Measurements from ENCODE around the gene TPH1.
"Not testable (repeated sequence)": the region's sequence is repeated elsewhere in the genome, so short reads cannot be mapped to it uniquely, and the experiment has no call there.

TPH1 gene

DNA sequence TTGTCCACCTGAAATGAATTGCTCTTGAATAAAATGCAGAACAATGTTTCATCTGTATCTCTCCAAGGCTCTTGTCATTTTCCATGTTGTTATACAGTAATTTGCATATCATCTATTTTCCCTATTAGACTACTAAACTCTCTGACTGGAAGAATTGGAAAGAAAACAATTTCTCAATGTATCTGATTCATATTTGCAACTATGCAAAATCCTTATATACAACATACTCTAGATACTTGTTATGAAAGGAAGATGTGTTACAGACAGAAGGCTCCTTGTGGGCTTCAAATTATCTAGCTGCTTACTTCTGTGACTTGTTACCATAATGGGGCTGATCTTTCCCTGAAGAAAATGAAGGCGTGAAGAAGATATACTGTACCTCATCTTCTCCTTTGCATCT is 23.6 kb downstream of the TPH1 start:
- DNase-seq = no peak

DNA sequence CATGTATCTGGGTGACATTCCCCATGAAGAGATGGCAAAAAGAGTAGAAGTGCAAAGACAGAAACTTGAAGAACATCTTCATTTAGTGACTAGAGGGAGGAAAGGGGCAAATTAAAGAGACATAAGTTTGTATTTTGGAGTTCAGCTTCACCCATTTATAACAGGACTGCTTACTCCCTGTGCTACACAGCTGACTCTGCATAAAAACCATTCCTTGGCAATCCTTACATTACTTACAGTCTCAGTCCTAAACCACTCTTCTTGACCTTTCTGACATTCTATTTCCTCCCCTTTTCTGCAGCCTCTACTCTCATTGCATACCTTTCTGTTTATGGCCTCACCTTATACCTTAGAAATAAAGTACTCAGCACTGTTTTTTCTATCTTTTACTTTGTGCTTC is 26.4 kb downstream of the TPH1 start:
- DNase-seq = no peak

DNA sequence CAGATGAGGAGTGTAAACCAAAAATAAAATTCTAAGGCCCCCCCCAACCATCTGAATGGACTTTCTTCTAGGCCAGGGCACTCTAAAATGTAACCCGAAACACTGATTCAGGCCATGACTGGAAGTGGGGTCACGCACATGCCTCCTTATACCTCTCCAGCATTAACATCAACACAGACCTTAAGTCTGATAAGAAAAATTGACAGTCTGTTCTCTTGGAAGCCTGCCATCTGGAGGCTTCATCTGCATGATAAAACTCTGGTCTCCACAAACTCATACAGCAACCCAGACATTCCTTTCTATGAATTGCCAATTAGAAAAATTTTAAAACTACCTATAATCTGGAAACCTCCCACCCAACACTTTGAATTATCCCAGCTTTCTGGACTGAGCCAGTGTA is 29.3 kb downstream of the TPH1 start:
- DNase-seq = no peak

DNA sequence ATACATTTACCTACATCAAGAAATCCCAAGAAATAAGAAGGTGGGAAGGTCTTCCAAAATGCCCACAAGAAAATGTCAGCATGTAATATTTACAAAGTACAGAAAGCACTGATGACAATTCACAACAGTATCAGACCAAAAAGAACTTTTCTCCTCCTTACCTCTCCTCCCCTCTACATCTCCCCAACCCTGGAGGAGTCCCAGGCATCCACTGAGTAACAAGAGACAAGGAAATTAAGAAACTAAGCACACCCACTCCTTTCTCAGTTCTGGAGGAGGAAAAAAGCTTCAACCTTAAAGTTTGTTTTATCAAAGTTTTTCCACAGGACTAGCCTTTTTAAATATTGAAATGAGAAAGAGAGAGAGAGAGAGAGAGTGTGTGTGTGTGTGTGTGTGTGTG is 31.2 kb downstream of the TPH1 start:
- no peak for DNase-seq

DNA sequence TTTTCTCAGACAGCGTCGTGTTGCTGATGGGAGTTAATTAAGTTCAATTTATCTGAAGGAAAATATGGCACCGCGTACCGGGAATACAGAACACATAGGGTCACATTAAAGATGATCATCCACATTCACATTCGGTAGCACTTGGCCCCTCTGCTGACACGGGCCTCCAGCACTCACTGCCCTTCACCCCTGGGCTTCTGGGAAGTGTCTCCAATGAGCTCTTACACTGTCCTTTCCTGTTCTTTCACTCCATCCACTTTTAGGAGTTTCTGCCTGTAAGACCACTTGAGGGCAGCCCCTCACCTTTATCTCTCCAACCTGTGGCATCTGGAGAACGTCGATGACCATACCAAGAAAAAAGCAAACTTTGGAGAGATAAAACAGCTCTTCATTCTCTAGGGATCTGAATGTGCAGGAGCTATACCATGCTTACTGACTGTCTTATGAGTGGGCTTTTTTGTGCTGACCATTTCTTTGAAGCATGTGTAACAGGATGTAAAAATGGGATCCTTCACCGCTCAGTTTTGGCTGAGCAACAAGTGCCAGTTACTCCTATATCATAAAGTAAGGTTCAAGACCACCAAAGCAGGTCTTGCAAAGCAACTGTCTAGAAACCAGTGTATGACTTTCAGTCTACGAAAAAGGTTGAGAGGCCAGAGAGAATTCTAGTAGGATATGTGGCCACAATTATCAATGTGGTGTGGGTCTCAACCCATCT is 32.1 kb downstream of the TPH1 start:
- DNase-seq = no peak

DNA sequence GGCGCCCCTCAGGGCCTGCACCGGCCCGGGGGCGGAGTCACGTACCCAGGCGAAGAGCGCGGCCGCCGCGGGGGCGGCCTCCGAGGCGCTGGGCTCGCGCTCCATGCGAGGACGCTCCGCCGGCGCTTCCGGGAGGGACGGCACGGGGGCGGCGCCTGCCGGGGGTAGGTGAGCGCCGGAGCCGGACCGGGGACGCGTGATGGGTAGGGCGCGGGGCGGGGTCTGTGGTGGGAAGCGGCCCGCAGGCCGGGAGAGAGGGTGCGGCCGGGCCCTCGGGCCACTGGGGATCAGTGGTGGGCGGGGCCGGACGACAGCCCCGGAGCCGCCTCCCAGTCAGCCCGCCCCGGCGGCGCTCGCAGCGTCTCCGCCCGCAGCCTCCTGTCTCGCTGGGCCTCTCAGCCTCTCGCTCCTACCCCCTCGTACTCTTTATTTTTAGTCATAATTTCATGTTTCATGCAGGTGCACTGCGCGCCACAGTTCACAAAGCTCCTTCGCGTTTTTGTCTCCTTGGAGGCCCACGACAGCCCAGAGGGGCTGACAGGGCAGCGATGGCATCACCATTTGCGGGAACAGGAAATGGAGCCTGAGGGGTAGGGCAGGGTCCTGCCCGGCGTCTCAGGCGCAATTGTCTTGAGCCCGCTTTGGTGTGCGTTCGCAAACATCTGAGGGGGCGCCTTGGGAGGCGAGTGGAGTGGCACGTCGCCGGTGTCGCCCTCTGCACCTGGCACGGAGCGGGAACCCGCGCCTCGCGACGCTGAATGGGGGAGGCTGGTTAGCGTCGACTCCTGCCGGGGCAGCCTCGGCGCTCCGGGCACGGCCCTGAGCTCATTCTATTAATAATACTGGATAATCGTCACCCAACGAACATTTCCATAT is 32.9 kb downstream of the TPH1 start, which contains the start of gene SERGEF:
SERGEF (minus strand) TSS at position 142 of the 876 bp plus-strand sequence; CDS start at position 105, 37 bp downstream.
- DNase-seq = peak in 54 of 56 donors; percentile 20 to 90 (median 72)

DNA sequence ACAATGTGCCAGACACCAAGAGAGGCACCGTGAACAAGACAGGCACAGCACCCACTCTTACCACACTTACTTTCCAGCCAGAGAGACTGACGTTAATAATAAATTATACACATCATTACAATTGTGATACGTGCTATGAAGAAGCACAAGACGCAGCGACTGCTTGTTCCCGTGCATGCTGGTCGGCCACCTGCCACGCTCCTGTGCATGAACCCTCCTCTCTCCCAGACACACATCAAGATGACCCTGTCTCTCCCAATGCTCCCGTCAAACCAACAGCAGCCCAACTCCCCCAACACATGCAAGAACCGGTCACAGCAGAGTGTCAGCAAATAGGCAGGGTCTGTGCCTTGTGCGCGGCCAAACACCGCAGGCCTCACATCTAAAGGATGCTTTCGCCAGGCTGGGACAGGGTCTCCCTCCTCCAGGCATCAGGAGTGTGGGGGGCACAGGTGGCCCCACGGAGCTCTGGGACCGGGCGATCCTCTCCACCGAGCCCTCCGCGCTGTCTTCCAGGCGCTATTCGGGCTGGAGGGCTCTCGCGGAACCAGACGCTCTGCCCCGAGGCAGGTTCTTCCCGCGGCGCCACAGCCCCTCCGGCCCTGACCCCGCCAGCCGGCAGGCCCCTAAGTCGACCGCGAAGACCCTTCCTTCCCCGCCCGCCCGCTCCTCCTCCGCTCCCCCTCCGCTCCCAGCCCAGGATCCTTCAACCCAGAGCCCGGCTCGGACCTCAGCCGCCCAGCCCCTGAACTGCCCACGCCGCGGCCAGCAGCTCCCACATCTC is 33.8 kb downstream of the TPH1 start:
- DNase-seq = peak in 33 of 56 donors; percentile 9 to 65 (median 38)

DNA sequence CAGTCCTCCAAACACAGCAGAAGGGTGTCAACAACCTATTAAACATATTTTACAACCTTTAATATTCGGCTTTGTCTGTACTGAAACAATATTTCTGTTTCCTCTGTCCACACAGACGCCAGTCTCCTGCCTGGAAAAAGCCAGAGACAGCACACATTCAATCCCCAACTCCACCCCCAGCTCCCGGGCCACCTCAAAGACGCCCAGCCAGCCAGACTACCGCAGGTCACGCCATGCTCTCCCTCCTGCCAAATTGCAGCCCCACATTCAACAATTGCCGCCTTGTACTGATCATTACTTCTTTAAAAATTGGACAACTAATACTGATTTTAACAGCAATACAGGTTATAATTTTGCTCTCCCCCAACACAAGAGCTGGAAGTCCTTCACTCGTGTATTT is 34.4 kb downstream of the TPH1 start:
- DNase-seq = peak in 3 of 56 donors; percentile 11 to 25 (median 12)

DNA sequence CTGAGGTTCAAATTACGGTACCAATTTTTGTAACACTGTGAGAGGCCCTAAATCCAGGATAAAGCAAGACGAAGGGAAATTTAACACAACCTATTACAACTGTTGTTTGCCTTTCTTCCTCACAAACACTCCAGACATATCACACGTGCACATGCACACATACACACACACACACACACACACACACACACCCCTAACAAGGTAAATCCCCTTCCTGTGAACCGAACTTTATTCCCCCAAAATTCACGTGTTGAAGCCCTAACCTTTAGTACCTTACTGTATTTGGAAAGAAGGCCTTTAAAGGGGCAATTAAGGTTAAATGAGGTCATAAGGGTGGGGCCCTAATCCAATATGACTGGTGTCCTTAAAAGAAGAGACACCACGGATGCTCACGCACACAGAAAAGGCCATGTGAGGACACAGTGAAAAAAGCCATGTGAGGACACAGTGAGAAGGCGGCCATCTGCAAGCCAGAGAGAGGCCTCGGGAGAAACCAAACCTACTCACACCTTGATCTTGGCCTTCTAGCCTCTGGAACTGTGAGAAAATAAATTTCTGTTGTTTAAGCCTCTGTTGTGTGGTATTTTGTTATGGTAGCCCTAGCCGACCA is 35.0 kb downstream of the TPH1 start:
- no peak for DNase-seq

DNA sequence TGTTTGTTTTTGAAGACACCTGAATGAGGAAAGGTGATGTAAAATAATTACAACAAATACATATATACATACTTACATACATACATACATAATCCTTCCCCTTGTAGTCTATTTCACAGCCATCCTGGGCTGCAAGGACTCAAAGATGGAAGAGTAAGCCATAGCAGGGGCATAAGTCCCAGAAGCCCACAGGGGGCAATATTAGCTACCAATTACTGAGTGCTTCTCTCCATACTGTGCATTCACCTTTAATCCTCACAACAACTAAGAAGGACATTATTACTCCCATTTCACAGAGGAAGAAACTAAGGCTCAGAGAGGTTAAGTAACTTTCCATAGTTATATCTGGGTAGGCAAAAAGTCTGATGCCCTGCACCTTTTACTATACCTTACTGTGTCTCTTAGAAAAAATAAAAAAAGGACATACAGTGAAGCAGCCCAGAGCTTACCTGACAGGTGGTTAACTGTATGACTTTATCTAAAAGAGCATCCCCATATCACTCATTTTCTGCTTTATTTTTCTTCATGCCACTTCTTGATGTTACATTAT is 35.9 kb downstream of the TPH1 start:
- no peak for DNase-seq

DNA sequence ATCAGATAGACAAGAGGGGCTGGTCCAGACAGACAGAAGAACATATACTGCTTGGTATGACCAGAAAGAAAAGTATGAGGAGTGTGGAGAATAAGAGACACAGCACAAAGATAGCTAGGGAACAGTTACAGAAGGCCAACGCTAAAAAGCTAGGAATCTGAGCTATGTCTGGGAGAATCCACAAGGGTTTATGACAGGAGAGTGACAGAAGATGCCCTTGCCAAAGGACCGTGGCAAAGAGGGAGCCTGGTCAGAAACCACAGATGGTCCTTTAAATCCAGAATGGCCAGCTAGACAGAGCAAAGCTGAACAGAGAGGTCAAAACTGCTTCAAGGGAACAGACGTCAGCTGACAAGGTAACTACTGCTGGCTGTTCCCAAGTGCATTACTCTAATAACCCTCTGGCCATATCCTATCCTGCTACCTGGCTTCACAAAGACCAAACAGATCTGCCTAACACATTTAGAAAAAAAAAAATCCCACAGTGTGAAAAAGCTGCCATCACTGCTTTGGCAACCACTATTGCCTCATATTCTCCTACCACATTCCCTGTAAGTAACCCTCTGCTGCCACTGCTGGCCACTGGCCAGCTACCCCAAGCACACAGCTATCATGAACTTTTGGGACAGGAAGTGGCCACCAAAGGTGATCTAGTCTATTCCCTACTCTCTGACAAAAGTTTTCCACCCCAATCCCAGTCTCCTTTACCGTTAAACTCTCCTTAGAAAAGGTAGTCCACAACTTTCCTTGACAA is 40.5 kb downstream of the TPH1 start:
- DNase-seq = no peak

DNA sequence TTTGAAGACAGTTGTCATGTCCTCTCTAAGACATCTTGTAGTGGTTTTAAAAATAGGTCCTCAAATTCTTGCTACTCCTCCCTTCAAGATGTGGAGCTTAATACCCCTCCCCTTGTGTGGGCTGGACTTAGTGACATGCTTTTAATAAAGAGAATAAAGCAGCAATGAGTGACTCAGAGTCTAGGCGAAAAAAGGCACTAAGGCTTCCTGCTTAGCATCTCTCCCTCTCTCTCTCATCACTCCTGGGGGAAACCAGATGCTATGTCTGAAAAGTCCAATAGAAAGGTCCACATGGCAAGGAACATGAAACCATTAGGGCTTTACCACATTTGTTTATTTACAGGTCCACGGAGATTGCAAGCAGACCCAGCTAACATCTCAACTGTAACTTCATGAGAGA is 44.9 kb downstream of the TPH1 start:
- DNase-seq = peak in 10 of 56 donors; percentile 5 to 78 (median 33)

DNA sequence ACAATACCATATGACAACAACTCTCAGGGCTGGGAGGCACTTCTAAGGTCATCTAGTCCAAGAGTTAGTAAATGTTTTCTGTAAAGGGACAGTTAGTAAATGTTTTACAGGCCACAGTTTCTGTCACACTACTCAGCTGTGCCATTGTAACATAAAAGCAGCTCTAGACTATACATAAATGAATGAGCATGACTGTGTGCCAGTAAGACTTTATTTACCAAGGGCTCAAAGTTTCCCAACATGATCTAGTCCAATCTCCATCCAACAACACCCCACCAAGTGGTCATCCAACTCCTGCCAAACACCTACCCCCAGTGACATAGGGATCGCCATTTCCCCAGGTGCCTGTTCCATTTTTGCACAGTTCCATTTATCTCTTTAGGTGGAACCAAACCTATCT is 45.3 kb downstream of the TPH1 start:
- no peak for DNase-seq

DNA sequence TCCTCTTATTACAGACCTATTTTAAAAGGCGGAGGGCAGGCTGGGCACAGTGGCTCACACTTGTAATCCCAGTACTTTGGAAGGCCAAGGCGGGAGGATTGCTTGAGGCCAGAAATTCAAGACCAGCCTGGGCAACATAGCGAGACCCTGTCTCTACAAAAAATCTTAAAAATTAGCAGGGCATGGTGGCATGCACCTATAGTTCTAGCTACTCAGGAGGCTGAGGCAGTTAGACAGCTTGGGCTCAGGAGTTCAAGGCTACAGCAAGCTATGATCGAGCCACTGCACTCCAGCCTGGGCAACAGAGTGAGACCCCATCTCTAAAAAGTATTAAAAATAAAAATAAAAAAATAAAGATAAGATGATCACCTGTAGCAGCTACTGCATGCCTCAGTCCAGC is 45.9 kb downstream of the TPH1 start:
- DNase-seq = not testable (repeated sequence)
